K562 (cell line): Measurements from ENCODE around the gene IFNAR2. TPM values are rescaled to one million over a fixed set of nuclear protein-coding genes. Genes with fewer than 3 reads are reported as not detected.

ENCODE experiments used
- ATAC-seq: fragments of 200-7000 bp; cut with Tn5 transposase; 3 replicates; pipeline ENCODE4 v1.9.1; 2020; ENCODE audit warnings: moderate library complexity
- BruUV-seq: library from RNA; stranded (reverse); fragments of 400-500 nt; replicated peaks from 2 replicates; lab custom pipeline; 2021; lab: Mats Ljungman, UMichigan
- CTCF ChIA-PET: fragments of 300-600 bp; formaldehyde crosslinking; extraction: SDS; loops from one replicate; lab custom pipeline; 2021; ENCODE audit warnings: low intra/inter-chr PET ratio; lab: Yijun Ruan, JAX
- POLR2A ChIA-PET: fragments of 300-600, 350-650 bp; sonication (Branson Sonifier 250); formaldehyde crosslinking; extraction: SDS; loops from one replicate; lab custom pipeline; 2021; ENCODE audit warnings: antibody characterized with exemption, inconsistent platforms; lab: Yijun Ruan, JAX
- DNase-seq, 4 experiments: peaks; one replicate each; pipeline versions ENCODE4 v3.0.0 to v3.0.0-alpha.2; 2011 to 2018; ENCODE audit warnings: low spot score in 3 of 4, mixed read lengths in 3 of 4; ENCODE audit errors: extremely low read depth in 1 of 4
- FAIRE-seq: peaks from 2 replicates; lab custom pipeline; 2011; peaks lifted over from hg19 to GRCh38; lab: Jason Lieb, UNC
- H2AFZ ChIP-seq: 2 replicates; pipeline ENCODE4 v1.6.0; 2011; ENCODE audit warnings: low read depth, low read length, control low read depth, inconsistent platforms
- H3K27ac ChIP-seq: fragments of 200-600 bp; 3 replicates; pipeline ENCODE4 v1.8.0; 2011; ENCODE audit warnings: low read depth, mild to moderate bottlenecking, control low read depth, inconsistent platforms, low read length, moderate library complexity, mixed read lengths; ENCODE audit errors: extremely low read depth
- H3K27me3 ChIP-seq, 2 experiments: fragments of 300-600 bp in 1 of 2; 2 replicates in 1 of 2; 3 replicates in 1 of 2; pipeline versions ENCODE4 v1.6.0 to v1.8.0; 2011; ENCODE audit warnings: inconsistent platforms in 2 of 2, low read length in 2 of 2, mild to moderate bottlenecking in 1 of 2, mixed read lengths in 1 of 2, moderate library complexity in 1 of 2; ENCODE audit not compliant: control insufficient read depth in 2 of 2, insufficient read depth in 2 of 2
- H3K36me3 ChIP-seq: fragments of 300-600 bp; 3 replicates; pipeline ENCODE4 v1.8.0; 2011; ENCODE audit warnings: mild to moderate bottlenecking, low read length, inconsistent platforms; ENCODE audit not compliant: control insufficient read depth, insufficient read depth
- H3K4me1 ChIP-seq, 2 experiments: fragments of 200-600 bp in 1 of 2; replicated peaks in 1 of 2; 2 replicates in 1 of 2; 3 replicates in 1 of 2; pipeline versions ENCODE4 v1.5.1 to v1.8.0; 2011; ENCODE audit warnings: inconsistent platforms in 2 of 2, low read length in 2 of 2, mild to moderate bottlenecking in 1 of 2, mixed read lengths in 1 of 2, moderate library complexity in 1 of 2; ENCODE audit not compliant: control insufficient read depth in 2 of 2, insufficient read depth in 2 of 2
- H3K4me2 ChIP-seq: 2 replicates; pipeline ENCODE4 v1.6.1; 2011; ENCODE audit warnings: low read length, control low read depth, inconsistent platforms, mixed read lengths; ENCODE audit not compliant: insufficient read depth
- H3K4me3 ChIP-seq: fragments of 200-600 bp; sonication (generic), shearing (Covaris generic); 2 replicates; pipeline ENCODE4 v1.5.1; 2016; ENCODE audit warnings: control low read depth, inconsistent platforms
- H3K79me2 ChIP-seq: fragments of 200-600 bp; 3 replicates; pipeline ENCODE4 v1.8.0; 2011; ENCODE audit warnings: low read length, inconsistent platforms; ENCODE audit not compliant: control insufficient read depth, insufficient read depth
- H3K9ac ChIP-seq, 2 experiments: 2 replicates each; pipeline versions ENCODE4 v1.6.0 to v1.6.1; 2011; ENCODE audit warnings: low read depth in 2 of 2, low read length in 2 of 2, control low read depth in 1 of 2, inconsistent platforms in 1 of 2, mild to moderate bottlenecking in 1 of 2, mixed read lengths in 1 of 2; ENCODE audit not compliant: insufficient read depth in 1 of 2
- H3K9me1 ChIP-seq: one replicate; pipeline ENCODE4 v1.6.0; 2011; ENCODE audit warnings: inconsistent platforms, mild to moderate bottlenecking, low read length, moderate library complexity; ENCODE audit not compliant: control insufficient read depth, insufficient read depth
- H3K9me3 ChIP-seq: replicated peaks from 2 replicates; pipeline ENCODE4 v1.5.1; 2011; ENCODE audit warnings: low read depth, low read length, inconsistent platforms; ENCODE audit not compliant: control insufficient read depth, insufficient read depth
- H4K20me1 ChIP-seq: replicated peaks from 2 replicates; pipeline ENCODE4 v1.6.1; 2011; ENCODE audit warnings: low read length, inconsistent platforms, mixed read lengths; ENCODE audit not compliant: control insufficient read depth, insufficient read depth
- DIDO1 ChIP-seq: fragments of 450-650 bp; IDR thresholded peaks from 2 replicates; pipeline ENCODE4 v1.6.1; 2016; ENCODE audit warnings: low read depth, missing biosample characterization, missing genetic modification characterization
- MAZ ChIP-seq, 2 experiments: fragments of 450-650 bp in 1 of 2; sonication (generic) in 1 of 2; formaldehyde crosslinking; IDR thresholded peaks in 1 of 2; conservative IDR thresholded peaks in 1 of 2; 2 replicates each; pipeline versions ENCODE4 v1.4.0 to v1.5.0; 2020; ENCODE audit warnings: mild to moderate bottlenecking in 1 of 2, missing genetic modification reagents in 1 of 2
- RAD21 ChIP-seq, 2 experiments: fragments of 250-450 bp in 1 of 2; fragments of 450-650 bp in 1 of 2; sonication (Bioruptor Pico) in 1 of 2; formaldehyde crosslinking in 1 of 2; IDR thresholded peaks in 1 of 2; conservative IDR thresholded peaks in 1 of 2; 2 replicates each; pipeline versions ENCODE4 v1.4.0 to v1.8.0; 2020 to 2022; ENCODE audit warnings: mild to moderate bottlenecking in 2 of 2, moderate library complexity in 1 of 2
- TEAD2 ChIP-seq: fragments of 450-650 bp; IDR thresholded peaks from 2 replicates; pipeline ENCODE4 v1.6.1; 2016; ENCODE audit warnings: missing genetic modification characterization, control low read depth, missing compliant biosample characterization
- WGBS: fragments of 100-300 bp; shearing (Covaris generic); methylation state at CpG from one replicate; pipeline ENCODE4 v1.1.6; 2016; ENCODE audit warnings: low coverage, mixed read lengths; ENCODE audit not compliant: insufficient coverage; ENCODE audit errors: missing lambda C conversion rate; 5-methylcytosine and 5-hydroxymethylcytosine counted together
- in situ Hi-C: fragments of 300-500 bp; cut with MboI; formaldehyde crosslinking; loops from 4 replicates; pipeline ENCODE4 v1.15.0; 2018; ENCODE audit warnings: inconsistent platforms, mixed read lengths
- intact Hi-C: fragments of 100-400 bp; cut with micrococcal nuclease; formaldehyde crosslinking; loops from 2 replicates; pipeline ENCODE4 v1.14.2; 2022
- polyA plus RNA-seq, 8 experiments: library from polyadenylated mRNA; depleted of rRNA in 4 of 8; stranded (reverse) in 5 of 8; unstranded in 3 of 8; fragments of >200 nt; fragmentation: Nextera tagmentation in 2 of 8; fragmentation: Illumina TruSeq in 1 of 8; extraction: Ambion mirVana in 2 of 8; extraction: Trizol in 1 of 8; gene quantifications; 2 replicates each; pipeline versions ENCODE4 v1.2.1 to v1.2.3, GENCODE V29; 2011 to 2014; ENCODE audit warnings: inconsistent platforms in 1 of 8, missing spikeins in 1 of 8
- total RNA-seq, 7 experiments: library from RNA; depleted of rRNA in 6 of 7; stranded (reverse); fragments of >200 nt in 6 of 7; fragmentation: Illumina TruSeq in 2 of 7; extraction: Trizol in 2 of 7; gene quantifications; 2 replicates each; pipeline versions ENCODE4 v1.2.1 to v1.2.3, GENCODE V29; 2011 to 2021; ENCODE audit warnings: low replicate concordance in 1 of 7
- TF ChIP-seq, protein P1 (sequence below): fragments of 450-650 bp; IDR thresholded peaks from 2 replicates; pipeline ENCODE4 v1.6.1; 2016; ENCODE audit warnings: low read depth, mild to moderate bottlenecking, moderate library complexity
- TF ChIP-seq, protein P2 (sequence below): fragments of 250-450 bp; sonication (Bioruptor Pico); IDR thresholded peaks from 2 replicates; pipeline ENCODE4 v1.8.0; 2021; ENCODE audit warnings: moderate library complexity, mild to moderate bottlenecking, inconsistent platforms
- TF ChIP-seq, protein P3 (sequence below): IDR thresholded peaks from 3 replicates; pipeline ENCODE4 v1.6.1; 2011; ENCODE audit warnings: borderline replicate concordance, mild to moderate bottlenecking, moderate library complexity; ENCODE audit not compliant: insufficient read length; ENCODE audit errors: extremely low read depth
- TF ChIP-seq, protein P4 (sequence below): fragments of 450-650 bp; IDR thresholded peaks from 2 replicates; pipeline ENCODE4 v1.6.1; 2018; ENCODE audit not compliant: partially characterized antibody

The IFNAR2 gene
- total and polyA plus RNA-seq, 9 of the 15 experiments (the other 6 are each of a cell fraction or from before 2014, with no cell fraction given) = 1.7 to 48.3 (median 8.4) TPM

DNA sequence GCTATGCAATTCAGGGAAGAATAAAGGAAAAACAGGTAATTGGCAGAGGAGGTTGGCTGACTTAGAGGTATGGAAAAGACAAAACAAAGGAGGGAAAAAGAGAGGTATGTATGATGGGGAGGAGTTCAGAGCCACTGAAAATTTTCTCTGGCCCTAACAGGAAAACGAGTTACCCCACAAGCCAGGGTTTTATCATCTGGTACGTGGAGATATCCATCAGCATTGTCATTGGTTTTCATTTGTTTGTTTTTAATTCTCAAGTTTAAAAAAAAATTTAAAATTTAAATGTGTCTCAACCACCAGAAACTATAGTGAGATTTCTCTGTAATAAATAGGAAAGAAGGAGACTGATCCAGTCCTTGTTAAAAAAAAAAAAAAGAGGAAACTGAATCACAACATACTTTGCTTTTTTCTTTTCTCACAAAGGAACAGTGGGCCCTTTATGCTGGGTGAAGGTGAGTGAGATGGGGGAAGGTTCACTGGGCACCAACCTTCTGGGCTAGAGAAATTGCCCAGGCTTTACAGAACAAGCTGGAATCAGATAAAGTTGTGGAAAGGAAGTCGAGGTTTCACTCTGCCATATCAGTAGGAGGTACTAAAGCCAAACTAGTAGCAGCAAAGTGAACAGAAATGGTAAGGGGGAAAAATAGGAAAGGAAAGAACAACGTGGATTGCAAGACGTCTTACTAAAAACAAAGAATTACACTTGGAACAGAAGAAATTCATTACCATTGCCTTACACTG is 2.7 kb downstream of the IFNAR2 start (continued):
- peak in 1 of 2 experiments; percentile 37; a peak in 1 of 4 replicates for TF ChIP-seq RAD21 (CRISPR knock-in tag; conservative IDR thresholded peaks at IDR 0.05 in 1 of 2, IDR thresholded peaks at IDR 0.05 in 1 of 2)

DNA sequence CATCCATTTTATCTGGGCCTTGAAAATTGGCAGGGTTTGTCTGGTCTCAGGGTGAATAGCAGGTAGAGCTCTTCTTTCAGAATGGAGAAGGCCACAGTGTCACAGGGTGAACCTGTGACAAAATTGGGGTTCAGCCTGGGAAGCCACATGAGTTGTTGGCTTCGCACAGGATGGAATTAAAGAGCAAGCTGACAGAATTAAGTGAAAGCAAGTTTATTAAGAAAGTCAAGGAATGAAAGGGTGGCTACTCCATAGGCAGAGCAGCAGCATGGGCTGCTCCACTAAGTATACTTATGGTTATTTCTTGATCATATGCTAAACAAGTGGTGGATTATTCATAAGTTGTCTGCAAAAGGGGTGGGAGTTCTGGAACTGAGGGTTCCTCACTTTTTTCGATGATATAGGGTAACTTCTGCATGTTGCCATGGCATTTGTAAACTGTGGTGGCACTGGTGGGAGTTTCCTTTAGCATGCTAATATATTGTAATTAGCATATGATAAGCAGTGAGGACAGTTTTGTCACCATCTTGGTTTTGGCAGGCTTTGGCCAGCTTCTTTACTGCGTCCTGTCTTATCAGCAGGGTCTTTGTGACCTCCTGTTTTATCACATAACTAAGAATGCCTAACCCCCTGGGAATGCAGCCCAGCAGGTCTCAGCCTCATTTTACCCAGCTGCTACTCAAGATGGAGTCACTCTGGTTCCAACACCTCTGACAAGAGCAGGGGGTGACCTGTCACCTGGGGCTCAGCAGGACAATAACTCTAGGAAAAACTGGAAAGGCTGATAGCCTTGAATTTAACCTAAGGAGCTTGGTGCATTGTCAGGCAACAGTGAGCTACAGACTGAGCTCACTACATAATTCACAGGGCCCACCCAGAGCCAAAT is 5.1 kb downstream of the IFNAR2 start:
- H3K4me1 ChIP-seq = peaks cover 22 to 23% of the 10 kb centered on the region in 2 experiments
- H3K4me3 ChIP-seq = no peak overlapping the region
- no peak overlapping the region for H3K4me2 ChIP-seq
- DNase-seq = peak in 1 of 4 experiments; percentile 28
- H3K9ac ChIP-seq = no peak overlapping the region
- 49% methylated on average over 3 of the region's 3 CpGs for WGBS
- peaks cover 32% of the 10 kb centered on the region for H3K79me2 ChIP-seq
- H2AFZ ChIP-seq = no peak overlapping the region
- in situ Hi-C loops = no loop called here
- no peaks in the 10 kb centered on the region for H4K20me1 ChIP-seq
- BruUV-seq = TSS peak; percentile 97
- no peak for FAIRE-seq
- ChIA-PET CTCF (no interaction called here), POLR2A (interaction anchor here (0.6 to 1.2 kb wide), 3 partner anchors 9 to 142 kb away, joined by 3 to 4 read pairs (median 3); no protein-coding TSS in a partner anchor)
- H3K27me3 ChIP-seq = no peaks in the 10 kb centered on the region
- H3K27ac ChIP-seq = no peak overlapping the region
- no peak for ATAC-seq
- H3K36me3 ChIP-seq = peaks cover 5% of the 10 kb centered on the region; the same call in 1 of the 3 replicates
- intact Hi-C loops = no loop called here
- no peaks in the 10 kb centered on the region for H3K9me1 ChIP-seq
- no peaks in the 10 kb centered on the region for H3K9me3 ChIP-seq
- TF ChIP-seq, protein P1, sequence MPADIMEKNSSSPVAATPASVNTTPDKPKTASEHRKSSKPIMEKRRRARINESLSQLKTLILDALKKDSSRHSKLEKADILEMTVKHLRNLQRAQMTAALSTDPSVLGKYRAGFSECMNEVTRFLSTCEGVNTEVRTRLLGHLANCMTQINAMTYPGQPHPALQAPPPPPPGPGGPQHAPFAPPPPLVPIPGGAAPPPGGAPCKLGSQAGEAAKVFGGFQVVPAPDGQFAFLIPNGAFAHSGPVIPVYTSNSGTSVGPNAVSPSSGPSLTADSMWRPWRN = no peak
- TF ChIP-seq TEAD2 (tag) (0 out of 2 replicates have a peak, but pooled peaks have one; percentile 37), MAZ (CRISPR knock-in tag; conservative IDR thresholded peaks at IDR 0.05 in 1 of 2, IDR thresholded peaks at IDR 0.05 in 1 of 2) (no peak), DIDO1 (0 out of 2 replicates have a peak, but pooled peaks have one; percentile 37)
- TF ChIP-seq, protein P2, sequence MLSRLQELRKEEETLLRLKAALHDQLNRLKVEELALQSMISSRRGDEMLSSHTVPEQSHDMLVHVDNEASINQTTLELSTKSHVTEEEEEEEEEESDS (CRISPR knock-in tag) = peak; percentile 60
- TF ChIP-seq, protein P3, sequence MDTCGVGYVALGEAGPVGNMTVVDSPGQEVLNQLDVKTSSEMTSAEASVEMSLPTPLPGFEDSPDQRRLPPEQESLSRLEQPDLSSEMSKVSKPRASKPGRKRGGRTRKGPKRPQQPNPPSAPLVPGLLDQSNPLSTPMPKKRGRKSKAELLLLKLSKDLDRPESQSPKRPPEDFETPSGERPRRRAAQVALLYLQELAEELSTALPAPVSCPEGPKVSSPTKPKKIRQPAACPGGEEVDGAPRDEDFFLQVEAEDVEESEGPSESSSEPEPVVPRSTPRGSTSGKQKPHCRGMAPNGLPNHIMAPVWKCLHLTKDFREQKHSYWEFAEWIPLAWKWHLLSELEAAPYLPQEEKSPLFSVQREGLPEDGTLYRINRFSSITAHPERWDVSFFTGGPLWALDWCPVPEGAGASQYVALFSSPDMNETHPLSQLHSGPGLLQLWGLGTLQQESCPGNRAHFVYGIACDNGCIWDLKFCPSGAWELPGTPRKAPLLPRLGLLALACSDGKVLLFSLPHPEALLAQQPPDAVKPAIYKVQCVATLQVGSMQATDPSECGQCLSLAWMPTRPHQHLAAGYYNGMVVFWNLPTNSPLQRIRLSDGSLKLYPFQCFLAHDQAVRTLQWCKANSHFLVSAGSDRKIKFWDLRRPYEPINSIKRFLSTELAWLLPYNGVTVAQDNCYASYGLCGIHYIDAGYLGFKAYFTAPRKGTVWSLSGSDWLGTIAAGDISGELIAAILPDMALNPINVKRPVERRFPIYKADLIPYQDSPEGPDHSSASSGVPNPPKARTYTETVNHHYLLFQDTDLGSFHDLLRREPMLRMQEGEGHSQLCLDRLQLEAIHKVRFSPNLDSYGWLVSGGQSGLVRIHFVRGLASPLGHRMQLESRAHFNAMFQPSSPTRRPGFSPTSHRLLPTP = no peak
- TF ChIP-seq, protein P4, sequence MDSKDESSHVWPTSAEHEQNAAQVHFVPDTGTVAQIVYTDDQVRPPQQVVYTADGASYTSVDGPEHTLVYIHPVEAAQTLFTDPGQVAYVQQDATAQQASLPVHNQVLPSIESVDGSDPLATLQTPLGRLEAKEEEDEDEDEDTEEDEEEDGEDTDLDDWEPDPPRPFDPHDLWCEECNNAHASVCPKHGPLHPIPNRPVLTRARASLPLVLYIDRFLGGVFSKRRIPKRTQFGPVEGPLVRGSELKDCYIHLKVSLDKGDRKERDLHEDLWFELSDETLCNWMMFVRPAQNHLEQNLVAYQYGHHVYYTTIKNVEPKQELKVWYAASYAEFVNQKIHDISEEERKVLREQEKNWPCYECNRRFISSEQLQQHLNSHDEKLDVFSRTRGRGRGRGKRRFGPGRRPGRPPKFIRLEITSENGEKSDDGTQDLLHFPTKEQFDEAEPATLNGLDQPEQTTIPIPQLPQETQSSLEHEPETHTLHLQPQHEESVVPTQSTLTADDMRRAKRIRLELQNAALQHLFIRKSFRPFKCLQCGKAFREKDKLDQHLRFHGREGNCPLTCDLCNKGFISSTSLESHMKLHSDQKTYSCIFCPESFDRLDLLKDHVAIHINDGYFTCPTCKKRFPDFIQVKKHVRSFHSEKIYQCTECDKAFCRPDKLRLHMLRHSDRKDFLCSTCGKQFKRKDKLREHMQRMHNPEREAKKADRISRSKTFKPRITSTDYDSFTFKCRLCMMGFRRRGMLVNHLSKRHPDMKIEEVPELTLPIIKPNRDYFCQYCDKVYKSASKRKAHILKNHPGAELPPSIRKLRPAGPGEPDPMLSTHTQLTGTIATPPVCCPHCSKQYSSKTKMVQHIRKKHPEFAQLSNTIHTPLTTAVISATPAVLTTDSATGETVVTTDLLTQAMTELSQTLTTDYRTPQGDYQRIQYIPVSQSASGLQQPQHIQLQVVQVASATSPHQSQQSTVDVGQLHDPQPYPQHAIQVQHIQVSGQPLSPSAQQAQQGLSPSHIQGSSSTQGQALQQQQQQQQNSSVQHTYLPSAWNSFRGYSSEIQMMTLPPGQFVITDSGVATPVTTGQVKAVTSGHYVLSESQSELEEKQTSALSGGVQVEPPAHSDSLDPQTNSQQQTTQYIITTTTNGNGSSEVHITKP = no peak
